Common myeloid progenitor, CD34-positive (primary cell): ENCODE data around the gene UGT1A6. TPM values are rescaled to one million over a fixed set of nuclear protein-coding genes. Genes with fewer than 3 reads are reported as not detected.
"Not testable (repeated sequence)": the region's sequence is repeated elsewhere in the genome, so short reads cannot be mapped to it uniquely, and the experiment has no call there.

Experiments
- CTCF ChIA-PET: fragments of 350-600 bp; sonication (Branson Sonifier 250); formaldehyde crosslinking; loops from one replicate; lab custom pipeline; 2021; ENCODE audit warnings: antibody characterized with exemption; lab: Charles Lee
- POLR2A ChIA-PET: fragments of 350-600 bp; sonication (Branson Sonifier 250); formaldehyde crosslinking; loops from one replicate; lab custom pipeline; 2021; ENCODE audit warnings: antibody characterized with exemption; lab: Charles Lee
- DNase-seq, 3 donors: peaks; one replicate each; pipeline versions ENCODE4 v3.0.0 to v3.0.0-alpha.2; 2013
- H3K27ac ChIP-seq, 2 experiments: 1 replicate in 1 of 2; 2 replicates in 1 of 2; pipeline ENCODE4 v1.7.0; 2013; ENCODE audit warnings: inconsistent platforms in 2 of 2, low read length in 2 of 2, mild to moderate bottlenecking in 2 of 2, low read depth in 1 of 2, moderate library complexity in 1 of 2; ENCODE audit not compliant: severe bottlenecking in 2 of 2, insufficient read depth in 1 of 2, poor library complexity in 1 of 2
- H3K27me3 ChIP-seq, 5 experiments: replicated peaks in 2 of 5; 1 replicate in 3 of 5; 2 replicates in 2 of 5; pipeline versions ENCODE4 v1.6.1 to v1.7.0; 2013; ENCODE audit warnings: low read length in 4 of 5, mild to moderate bottlenecking in 2 of 5, moderate library complexity in 2 of 5, inconsistent platforms in 1 of 5; ENCODE audit not compliant: insufficient read depth in 5 of 5, control insufficient read depth in 4 of 5
- H3K36me3 ChIP-seq, 4 experiments: 1 replicate in 2 of 4; 2 replicates in 2 of 4; pipeline versions ENCODE4 v1.6.1 to v1.7.0; 2013; ENCODE audit warnings: low read length in 3 of 4, control low read depth in 1 of 4, mild to moderate bottlenecking in 1 of 4; ENCODE audit not compliant: control insufficient read depth in 4 of 4, insufficient read depth in 4 of 4
- H3K4me1 ChIP-seq, 4 experiments: 1 replicate in 3 of 4; 2 replicates in 1 of 4; pipeline versions ENCODE4 v1.6.1 to v1.7.1; 2013; ENCODE audit warnings: low read length in 3 of 4, mild to moderate bottlenecking in 3 of 4, control low read depth in 1 of 4, inconsistent platforms in 1 of 4, moderate library complexity in 1 of 4; ENCODE audit not compliant: control insufficient read depth in 4 of 4, insufficient read depth in 4 of 4; ENCODE audit errors: control extremely low read depth in 1 of 4
- H3K4me3 ChIP-seq, 7 experiments: 1 replicate in 4 of 7; 2 replicates in 3 of 7; pipeline versions ENCODE4 v1.5.1 to v1.7.0; 2013; ENCODE audit warnings: mild to moderate bottlenecking in 7 of 7, low read length in 6 of 7, moderate library complexity in 6 of 7, inconsistent platforms in 2 of 7, low read depth in 2 of 7, control low read depth in 1 of 7; ENCODE audit not compliant: insufficient read depth in 4 of 7, control insufficient read depth in 1 of 7; ENCODE audit errors: extremely low read depth in 1 of 7
- H3K9me3 ChIP-seq, 5 experiments: 1 replicate in 4 of 5; 2 replicates in 1 of 5; pipeline versions ENCODE4 v1.6.1 to v1.7.1; 2013; ENCODE audit warnings: low read length in 4 of 5, mild to moderate bottlenecking in 2 of 5, inconsistent platforms in 1 of 5, low read depth in 1 of 5, moderate library complexity in 1 of 5; ENCODE audit not compliant: control insufficient read depth in 4 of 5, insufficient read depth in 2 of 5; ENCODE audit errors: control extremely low read depth in 1 of 5
- WGBS: methylation state at CpG from one replicate; pipeline ENCODE4 v1.1.5; 2013; ENCODE audit not compliant: insufficient coverage; 5-methylcytosine and 5-hydroxymethylcytosine counted together
- polyA plus RNA-seq: library from polyadenylated mRNA; unstranded; fragments of 120-200 nt; gene quantifications from one replicate; pipeline ENCODE4 v1.2.1, GENCODE V29; 2013

The UGT1A6 gene
- polyA plus RNA-seq = not detected

DNA sequence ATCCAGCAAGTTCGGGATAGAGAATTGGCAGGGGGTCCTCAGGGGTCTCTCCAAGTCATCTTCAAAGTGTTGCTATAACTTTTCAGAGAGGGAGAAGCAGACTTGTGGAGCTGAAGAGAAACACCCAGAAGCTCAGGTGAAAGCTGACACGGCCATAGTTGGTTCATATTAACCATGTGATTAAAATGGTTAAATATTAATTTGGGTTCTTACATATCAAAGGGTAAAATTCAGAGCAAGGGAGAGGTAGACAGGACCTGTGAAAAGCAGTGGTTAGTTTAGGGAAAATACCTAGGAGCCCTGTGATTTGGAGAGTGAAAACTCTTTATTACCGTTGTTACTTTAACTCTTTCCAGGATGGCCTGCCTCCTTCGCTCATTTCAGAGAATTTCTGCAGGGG lies at the start of gene UGT1A6:
UGT1A6 (plus strand) TSS at position 243 of the 400 bp plus-strand sequence; CDS start at position 358, 115 bp downstream.
- ChIA-PET CTCF (interaction anchor here (1.2 kb wide), 1 partner anchor 36 kb away, joined by 3 read pairs; the partner anchor contains the start of gene UGT1A3), POLR2A (no interaction called here)
- WGBS = 100% methylated on average over 2 of the region's 4 CpGs

DNA sequence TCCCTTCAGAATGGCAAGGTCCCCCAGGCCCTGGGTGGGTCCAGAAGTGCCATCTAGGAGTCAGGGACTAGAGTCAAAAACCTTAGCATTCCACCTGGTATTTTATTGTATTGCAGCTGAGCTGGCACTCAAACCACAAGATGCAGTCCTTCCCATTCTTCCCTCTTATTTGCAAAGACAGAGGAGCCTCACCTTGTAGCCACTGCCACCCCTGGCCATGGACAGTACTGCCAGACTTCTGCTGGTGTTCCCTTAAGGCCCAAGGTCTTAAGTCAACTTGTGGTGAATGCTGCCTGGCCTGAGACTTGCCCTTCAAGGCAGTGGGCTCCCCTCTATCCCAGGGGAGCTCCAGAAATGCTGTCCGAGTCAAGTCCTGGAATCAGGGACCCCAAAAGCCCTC lies 49.6 kb upstream of the UGT1A6 start:
- ChIA-PET CTCF (no interaction called here), POLR2A (no interaction called here)
- H3K4me1 ChIP-seq = no peaks in the 10 kb centered on the region
- H3K4me3 ChIP-seq = no peak overlapping the region
- no peak overlapping the region for H3K27ac ChIP-seq
- H3K27me3 ChIP-seq = no peaks in the 10 kb centered on the region
- no peak for DNase-seq
- WGBS = 100% methylated on average over 1 of the region's 1 CpG
- peaks cover 0 to 20% (median 10%) of the 10 kb centered on the region in 5 experiments for H3K9me3 ChIP-seq
- no peaks in the 10 kb centered on the region for H3K36me3 ChIP-seq

More for the DNA sequence above, at the start of gene UGT1A6:
- Histone ChIP-seq H3K4me3 (no peak within 1 kb of the TSS), H3K27me3 (no peaks in the 10 kb centered on the region), H3K27ac (no peak within 1 kb of the TSS), H3K4me1 (peaks cover 2 to 20% (median 12%) of the 10 kb centered on the region in 4 experiments), H3K36me3 (no peaks in the 10 kb centered on the region), H3K9me3 (no peaks in the 10 kb centered on the region)
- DNase-seq = no peak

- H3K27ac ChIP-seq, DNase-seq, H3K4me1 ChIP-seq, H3K27me3 ChIP-seq, H3K4me3 ChIP-seq, POLR2A ChIA-PET, CTCF ChIA-PET, H3K36me3 ChIP-seq: not testable (repeated sequence)
- H3K9me3 ChIP-seq = peaks cover 0 to 20% (median 11%) of the 10 kb centered on the region in 5 experiments
- WGBS = 94% methylated on average over 3 of the region's 3 CpGs
Observed at GRCh38 chr2:233646033-233646432, 46.7 kb upstream of the UGT1A6 start.

DNA sequence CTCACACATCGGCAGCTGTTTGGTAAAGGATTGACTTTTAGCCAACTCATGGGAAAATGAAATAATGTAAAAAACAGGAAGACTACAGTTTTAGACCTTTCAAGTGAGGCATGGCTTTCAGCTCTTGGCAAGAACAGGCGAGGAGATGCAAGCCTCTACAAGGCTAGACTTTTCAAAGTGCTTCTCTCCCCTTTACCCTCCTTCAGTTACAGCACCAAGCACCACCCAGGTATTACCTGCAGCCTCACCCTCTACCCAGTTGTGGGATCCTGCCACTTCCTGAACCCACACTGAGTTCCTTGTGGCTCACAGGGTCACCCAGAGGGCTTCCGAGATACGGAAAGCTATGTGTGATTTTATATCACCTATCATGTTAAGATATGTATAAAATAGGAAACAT lies 41.7 kb upstream of the UGT1A6 start:
- ChIA-PET CTCF (no interaction called here), POLR2A (no interaction called here)
- H3K9me3 ChIP-seq = peaks cover 0 to 5% (median under 1%) of the 10 kb centered on the region in 5 experiments
- DNase-seq = no peak
- 79% methylated on average over 2 of the region's 4 CpGs for WGBS
- no peak overlapping the region for H3K27ac ChIP-seq
- H3K36me3 ChIP-seq = no peaks in the 10 kb centered on the region
- no peaks in the 10 kb centered on the region for H3K27me3 ChIP-seq
- no peak overlapping the region for H3K4me3 ChIP-seq
- H3K4me1 ChIP-seq = no peaks in the 10 kb centered on the region

GRCh38 chr2:233651430-233651829 lies 41.3 kb upstream of the UGT1A6 start:
- Histone ChIP-seq H3K9me3 (peaks cover 0 to 3% (median 0%) of the 10 kb centered on the region in 5 experiments), H3K27ac (no peak overlapping the region), H3K27me3 (no peaks in the 10 kb centered on the region), H3K4me3 (no peak overlapping the region), H3K4me1 (no peaks in the 10 kb centered on the region), H3K36me3 (no peaks in the 10 kb centered on the region)
- no peak for DNase-seq
- POLR2A ChIA-PET = no interaction called here
- WGBS = 100% methylated on average over 2 of the region's 2 CpGs
- CTCF ChIA-PET = no interaction called here

DNA sequence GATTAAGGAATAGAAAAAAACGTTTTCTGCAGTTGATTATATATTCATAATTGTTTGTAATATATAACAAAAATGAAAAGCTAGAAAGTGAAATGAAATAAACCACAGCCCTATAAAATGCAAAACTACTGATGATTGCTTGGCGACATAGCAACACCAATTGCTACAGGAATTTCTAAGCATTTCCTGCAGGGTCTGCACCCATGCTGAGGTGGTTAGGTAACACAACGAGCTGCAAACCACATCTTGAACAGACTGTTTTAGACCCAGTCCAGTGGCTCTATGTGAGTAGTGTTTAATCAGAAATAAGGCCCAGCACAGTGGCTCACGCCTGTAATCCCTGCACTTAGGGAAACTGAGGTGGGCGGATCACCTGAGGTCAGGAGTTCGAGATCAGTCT lies 38.2 kb upstream of the UGT1A6 start:
- ChIA-PET CTCF (no interaction called here), POLR2A (no interaction called here)
- no peak for DNase-seq
- no peaks in the 10 kb centered on the region for H3K9me3 ChIP-seq
- H3K27me3 ChIP-seq = peaks cover 0 to 2% (median 0%) of the 10 kb centered on the region in 5 experiments
- no peaks in the 10 kb centered on the region for H3K36me3 ChIP-seq
- H3K4me3 ChIP-seq = no peak overlapping the region
- H3K27ac ChIP-seq = no peak overlapping the region
- 77% methylated on average over 5 of the region's 6 CpGs for WGBS
- H3K4me1 ChIP-seq = no peaks in the 10 kb centered on the region

DNA sequence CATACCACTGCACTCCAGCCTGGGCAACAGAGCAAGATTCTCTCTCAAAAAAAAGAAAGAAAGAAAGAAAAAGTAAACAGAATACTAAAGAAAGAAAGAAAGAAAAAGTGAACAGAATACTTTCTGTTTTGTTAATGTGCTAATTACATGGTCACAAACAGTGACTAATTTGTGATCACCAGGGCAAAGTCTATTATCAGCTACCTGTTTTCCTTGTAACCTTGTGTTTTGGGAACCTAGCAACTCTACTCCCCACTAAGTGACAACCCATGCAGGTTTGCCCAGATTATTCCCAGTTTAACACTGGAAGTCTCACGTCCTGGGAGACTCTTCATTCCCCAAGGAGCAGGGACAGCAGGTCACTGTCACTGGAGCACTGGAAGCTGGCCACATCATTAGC lies 37.6 kb upstream of the UGT1A6 start:
- DNase-seq = no peak
- no peak overlapping the region for H3K4me3 ChIP-seq
- ChIA-PET CTCF (no interaction called here), POLR2A (no interaction called here)
- peaks cover 0 to 2% (median 0%) of the 10 kb centered on the region in 5 experiments for H3K27me3 ChIP-seq
- H3K27ac ChIP-seq = no peak overlapping the region
- H3K4me1 ChIP-seq = no peaks in the 10 kb centered on the region
- H3K9me3 ChIP-seq = peaks cover 0 to 2% (median 0%) of the 10 kb centered on the region in 5 experiments
- no peaks in the 10 kb centered on the region for H3K36me3 ChIP-seq
- WGBS = 100% methylated on average over 1 of the region's 1 CpG
